Neural cell (in vitro differentiated cells): ENCODE results near the gene MYOM1. TPM values are rescaled to one million over a fixed set of nuclear protein-coding genes. Genes with fewer than 3 reads are reported as not detected.
A peak's percentile ranks its signal among the peaks of the same experiment; 100 is the strongest.

Experiments used
- H2AFZ ChIP-seq: fragments of 200-600, 300-800 bp; sonication (generic), shearing (Covaris generic); 2 replicates; pipeline ENCODE4 v1.6.0; 2014; ENCODE audit warnings: low read depth, mild to moderate bottlenecking, antibody characterized with exemption, low read length, moderate library complexity
- H3F3A ChIP-seq: fragments of 200-600 bp; shearing (Covaris generic); 2 replicates; pipeline ENCODE4 v1.6.1; 2016; ENCODE audit warnings: mild to moderate bottlenecking, moderate library complexity, mixed read lengths, antibody characterized with exemption, low read length; ENCODE audit not compliant: insufficient read depth, poor library complexity, severe bottlenecking
- H3K27ac ChIP-seq: fragments of 200-600, 300-800 bp; sonication (generic), shearing (Covaris generic); 2 replicates; pipeline ENCODE4 v1.5.1; 2014; ENCODE audit warnings: mild to moderate bottlenecking, low read length, moderate library complexity
- H3K27me3 ChIP-seq: fragments of 300-800, 200-600 bp; sonication (generic), shearing (Covaris generic); 2 replicates; pipeline ENCODE4 v1.6.0; 2014; ENCODE audit warnings: mild to moderate bottlenecking, low read depth, low read length, moderate library complexity; ENCODE audit not compliant: insufficient read depth
- H3K36me3 ChIP-seq: fragments of 300-800, 200-600 bp; sonication (generic), shearing (Covaris generic); 2 replicates; pipeline ENCODE4 v1.5.1; 2014; ENCODE audit warnings: mild to moderate bottlenecking, antibody characterized with exemption, low read length, moderate library complexity; ENCODE audit not compliant: insufficient read depth
- H3K4me2 ChIP-seq: fragments of 300-800, 200-600 bp; sonication (generic), shearing (Covaris generic); 2 replicates; pipeline ENCODE4 v1.6.0; 2014; ENCODE audit warnings: mild to moderate bottlenecking, low read length
- H3K4me3 ChIP-seq: fragments of 300-800, 200-600 bp; sonication (generic), shearing (Covaris generic); 2 replicates; pipeline ENCODE4 v1.5.1; 2014; ENCODE audit warnings: mild to moderate bottlenecking, low read length, moderate library complexity
- H3K79me2 ChIP-seq: fragments of 200-600 bp; shearing (Covaris generic); replicated peaks from 2 replicates; pipeline ENCODE4 v1.6.0; 2014; ENCODE audit warnings: mild to moderate bottlenecking, low read length, moderate library complexity; ENCODE audit not compliant: insufficient read depth
- H3K9ac ChIP-seq: fragments of 300-800, 200-600 bp; sonication (generic), shearing (Covaris generic); 2 replicates; pipeline ENCODE4 v1.6.1; 2016; ENCODE audit warnings: mild to moderate bottlenecking, low read length, mixed read lengths
- H3K9me2 ChIP-seq: fragments of 200-600 bp; shearing (Covaris generic); 2 replicates; pipeline ENCODE4 v1.6.1; 2016; ENCODE audit warnings: mild to moderate bottlenecking, low read length, mixed read lengths; ENCODE audit not compliant: insufficient read depth
- H3K9me3 ChIP-seq: fragments of 200-600, 300-800 bp; sonication (generic), shearing (Covaris generic); 2 replicates; pipeline ENCODE4 v1.6.1; 2016; ENCODE audit warnings: mild to moderate bottlenecking, mixed run types, low read length, moderate library complexity, mixed read lengths
- H4K20me1 ChIP-seq: fragments of 200-600 bp; shearing (Covaris generic); 2 replicates; pipeline ENCODE4 v1.6.1; 2016; ENCODE audit warnings: mild to moderate bottlenecking, mixed run types; ENCODE audit not compliant: insufficient read depth
- CTCF ChIP-seq: fragments of 450-650 bp; IDR thresholded peaks from 2 replicates; pipeline ENCODE4 v1.5.1; 2014; ENCODE audit warnings: antibody characterized with exemption, mild to moderate bottlenecking, moderate library complexity; ENCODE audit not compliant: poor library complexity, severe bottlenecking
- EP300 ChIP-seq: fragments of 450-650 bp; conservative IDR thresholded peaks from 2 replicates; pipeline ENCODE4 v1.6.1; 2014; ENCODE audit warnings: antibody characterized with exemption, mild to moderate bottlenecking, moderate library complexity; ENCODE audit not compliant: poor library complexity, severe bottlenecking
- EZH2 ChIP-seq: fragments of 200-600, 300-800 bp; shearing (Covaris generic), sonication (generic); IDR thresholded peaks from 2 replicates; pipeline ENCODE4 v1.6.1; 2014; ENCODE audit warnings: antibody characterized with exemption, low read length, borderline replicate concordance, mild to moderate bottlenecking; ENCODE audit not compliant: insufficient read depth, poor library complexity, severe bottlenecking
- MXI1 ChIP-seq: fragments of 450-650 bp; conservative IDR thresholded peaks from 2 replicates; pipeline ENCODE4 v1.6.1; 2014; ENCODE audit warnings: antibody characterized with exemption, mild to moderate bottlenecking; ENCODE audit not compliant: poor library complexity, severe bottlenecking
- POLR2AphosphoS5 ChIP-seq: IDR thresholded peaks from 2 replicates; pipeline ENCODE4 v1.6.1; 2012
- RAD21 ChIP-seq: fragments of 450-650 bp; conservative IDR thresholded peaks from 2 replicates; pipeline ENCODE4 v1.6.1; 2014; ENCODE audit warnings: antibody characterized with exemption, mild to moderate bottlenecking, moderate library complexity
- REST ChIP-seq: IDR thresholded peaks from 2 replicates; pipeline ENCODE4 v1.6.1; 2012; ENCODE audit warnings: borderline replicate concordance
- SMC3 ChIP-seq: fragments of 450-650 bp; conservative IDR thresholded peaks from 2 replicates; pipeline ENCODE4 v1.6.1; 2014; ENCODE audit warnings: antibody characterized with exemption, mild to moderate bottlenecking, moderate library complexity; ENCODE audit not compliant: poor library complexity
- TAF1 ChIP-seq: IDR thresholded peaks from 2 replicates; pipeline ENCODE4 v1.6.1; 2012; ENCODE audit warnings: low read depth
- polyA plus RNA-seq: library from polyadenylated mRNA; depleted of rRNA; stranded (reverse); fragments of >200 nt; gene quantifications from 2 replicates; pipeline ENCODE4 v1.2.3, GENCODE V29; 2014

Gene MYOM1
- polyA plus RNA-seq, 1 donor from 2014 or later: 1.7 TPM

- Histone ChIP-seq H3K36me3 (no peaks in the 10 kb centered on the region), H3K27ac (no peak overlapping the region), H3F3A (no peaks in the 10 kb centered on the region), H3K9me3 (no peaks in the 10 kb centered on the region), H3K4me2 (no peak overlapping the region), H3K27me3 (no peaks in the 10 kb centered on the region), H4K20me1 (no peaks in the 10 kb centered on the region), H3K9ac (no peak overlapping the region), H2AFZ (no peak overlapping the region), H3K4me3 (no peak overlapping the region), H3K9me2 (no peaks in the 10 kb centered on the region), H3K79me2 (no peaks in the 10 kb centered on the region)
- TF ChIP-seq CTCF (peak; percentile 60), REST (no peak), RAD21 (no peak)
Measured at GRCh38 chr18:3129053-3129864, 90.5 kb downstream of the MYOM1 start.

GRCh38 chr18:3126457-3127097 is 93.2 kb downstream of the MYOM1 start:
- no peaks in the 10 kb centered on the region for H3F3A ChIP-seq
- no peaks in the 10 kb centered on the region for H3K9me2 ChIP-seq
- no peak overlapping the region for H3K27ac ChIP-seq
- no peaks in the 10 kb centered on the region for H3K27me3 ChIP-seq
- no peak overlapping the region for H2AFZ ChIP-seq
- H3K4me3 ChIP-seq: no peak overlapping the region
- H4K20me1 ChIP-seq: no peaks in the 10 kb centered on the region
- H3K9me3 ChIP-seq: no peaks in the 10 kb centered on the region
- TF ChIP-seq REST (no peak), TAF1 (no peak), EP300 (no peak), POLR2AphosphoS5 (no peak), MXI1 (no peak), EZH2 (no peak), RAD21 (no peak), CTCF (no peak), SMC3 (no peak)
- no peaks in the 10 kb centered on the region for H3K79me2 ChIP-seq
- H3K4me2 ChIP-seq: no peak overlapping the region
- no peak overlapping the region for H3K9ac ChIP-seq
- no peaks in the 10 kb centered on the region for H3K36me3 ChIP-seq
